Measurements from ENCODE around the gene XPO4. TPM values are rescaled to one million over a fixed set of nuclear protein-coding genes. Genes with fewer than 3 reads are reported as not detected.

The XPO4 gene
- total and polyA plus RNA-seq, 4 donors, result 2.5 to 12.5 (median 7.5) TPM

DNA sequence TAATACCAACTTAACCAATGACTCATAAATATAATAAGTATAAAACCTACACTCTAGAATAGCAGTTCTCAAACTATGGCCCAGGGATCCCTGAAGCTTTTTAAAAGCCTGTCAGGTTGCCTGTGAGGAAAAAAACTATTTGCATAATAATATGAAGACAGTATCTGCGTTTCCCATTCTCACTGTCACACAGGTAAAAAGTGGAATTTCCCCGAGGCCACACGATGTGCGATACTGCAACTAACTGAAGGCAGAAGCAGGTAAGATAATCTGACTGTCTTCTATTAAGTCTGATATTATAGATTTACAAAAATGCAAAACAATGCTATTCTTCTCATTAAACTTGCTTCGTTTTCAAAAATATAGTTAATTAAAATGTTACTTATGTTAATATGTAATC is 76.2 kb downstream of the XPO4 start:
- Histone ChIP-seq H3K36me3 (ENCODE audit: control insufficient read depth in 4 of 4, insufficient read depth in 3 of 4, low read depth in 1 of 4, low read length in 3 of 4) (peaks cover 0 to 5% (median 0%) of the 10 kb centered on the region in 4 donors), H3K27ac (ENCODE audit: low read depth in 1 of 2, low read length in 2 of 2) (no peak overlapping the region), H3K4me1 (ENCODE audit: control insufficient read depth in 4 of 4, insufficient read depth in 4 of 4, low read length in 3 of 4) (no peaks in the 10 kb centered on the region), H3K4me3 (ENCODE audit: low read depth in 1 of 3, low read length in 3 of 3) (no peak overlapping the region), H3K27me3 (ENCODE audit: control insufficient read depth in 4 of 4, insufficient read depth in 4 of 4, low read length in 3 of 4) (no peaks in the 10 kb centered on the region), H3K9me3 (ENCODE audit: control insufficient read depth in 4 of 4, low read length in 3 of 4) (no peaks in the 10 kb centered on the region), H3K9ac (ENCODE audit: low read depth in 1 of 2, low read length in 2 of 2) (no peak overlapping the region)
- WGBS, result 95% methylated on average over 5 of the region's 5 CpGs
- TF ChIP-seq, protein P1, sequence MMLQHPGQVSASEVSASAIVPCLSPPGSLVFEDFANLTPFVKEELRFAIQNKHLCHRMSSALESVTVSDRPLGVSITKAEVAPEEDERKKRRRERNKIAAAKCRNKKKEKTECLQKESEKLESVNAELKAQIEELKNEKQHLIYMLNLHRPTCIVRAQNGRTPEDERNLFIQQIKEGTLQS (IDR thresholded peaks at IDR 0.05), result no peak
- TF ChIP-seq RAD21 (IDR thresholded peaks at IDR 0.05), result no peak
- TF ChIP-seq GABPA (IDR thresholded peaks at IDR 0.05 in 1 of 2, conservative IDR thresholded peaks at IDR 0.05 in 1 of 2), result no peak
- TF ChIP-seq NR2F2 (IDR thresholded peaks at IDR 0.05), result no peak
- TF ChIP-seq EGR1 (IDR thresholded peaks at IDR 0.05; ENCODE audit: low read depth in 2 of 2), result no peak
- TF ChIP-seq, protein P2, sequence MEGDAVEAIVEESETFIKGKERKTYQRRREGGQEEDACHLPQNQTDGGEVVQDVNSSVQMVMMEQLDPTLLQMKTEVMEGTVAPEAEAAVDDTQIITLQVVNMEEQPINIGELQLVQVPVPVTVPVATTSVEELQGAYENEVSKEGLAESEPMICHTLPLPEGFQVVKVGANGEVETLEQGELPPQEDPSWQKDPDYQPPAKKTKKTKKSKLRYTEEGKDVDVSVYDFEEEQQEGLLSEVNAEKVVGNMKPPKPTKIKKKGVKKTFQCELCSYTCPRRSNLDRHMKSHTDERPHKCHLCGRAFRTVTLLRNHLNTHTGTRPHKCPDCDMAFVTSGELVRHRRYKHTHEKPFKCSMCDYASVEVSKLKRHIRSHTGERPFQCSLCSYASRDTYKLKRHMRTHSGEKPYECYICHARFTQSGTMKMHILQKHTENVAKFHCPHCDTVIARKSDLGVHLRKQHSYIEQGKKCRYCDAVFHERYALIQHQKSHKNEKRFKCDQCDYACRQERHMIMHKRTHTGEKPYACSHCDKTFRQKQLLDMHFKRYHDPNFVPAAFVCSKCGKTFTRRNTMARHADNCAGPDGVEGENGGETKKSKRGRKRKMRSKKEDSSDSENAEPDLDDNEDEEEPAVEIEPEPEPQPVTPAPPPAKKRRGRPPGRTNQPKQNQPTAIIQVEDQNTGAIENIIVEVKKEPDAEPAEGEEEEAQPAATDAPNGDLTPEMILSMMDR (IDR thresholded peaks at IDR 0.05; ENCODE audit: low read depth, low read length, missing input control), result no peak
- no peak for DNase-seq (ENCODE audit: low spot score)

DNA sequence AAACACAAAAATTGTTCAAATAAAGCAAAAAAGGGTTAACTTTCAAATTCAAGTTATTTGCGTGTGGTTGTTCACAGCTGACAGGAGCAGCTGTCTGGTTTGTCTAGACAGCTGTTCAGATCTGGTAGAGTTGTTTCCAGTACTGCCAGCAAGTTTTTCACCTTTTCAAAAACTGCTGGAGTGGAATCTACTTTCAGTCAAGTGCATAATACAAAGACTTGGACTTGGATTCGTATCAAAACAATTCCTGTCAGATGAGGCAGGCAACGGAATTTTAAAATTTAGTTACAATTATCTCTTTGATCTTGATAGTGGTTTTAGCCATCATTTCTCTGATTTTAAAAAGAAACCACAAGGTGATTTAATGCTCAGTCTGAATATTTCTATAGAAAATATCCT is 77.1 kb downstream of the XPO4 start:
- TF ChIP-seq RXRA (IDR thresholded peaks at IDR 0.05), result no peak
- Histone ChIP-seq H3K36me3 (ENCODE audit: control insufficient read depth in 4 of 4, insufficient read depth in 3 of 4, low read depth in 1 of 4, low read length in 3 of 4) (peaks cover 0 to 7% (median 0%) of the 10 kb centered on the region in 4 donors), H3K27me3 (ENCODE audit: control insufficient read depth in 4 of 4, insufficient read depth in 4 of 4, low read length in 3 of 4) (no peaks in the 10 kb centered on the region), H3K4me3 (ENCODE audit: low read depth in 1 of 3, low read length in 3 of 3) (no peak overlapping the region), H3K27ac (ENCODE audit: low read depth in 1 of 2, low read length in 2 of 2) (no peak overlapping the region), H3K9ac (ENCODE audit: low read depth in 1 of 2, low read length in 2 of 2) (no peak overlapping the region), H3K9me3 (ENCODE audit: control insufficient read depth in 4 of 4, low read length in 3 of 4) (no peaks in the 10 kb centered on the region), H3K4me1 (ENCODE audit: control insufficient read depth in 4 of 4, insufficient read depth in 4 of 4, low read length in 3 of 4) (no peaks in the 10 kb centered on the region)
- DNase-seq (ENCODE audit: low spot score), result no peak
- WGBS, result 84% methylated on average over 3 of the region's 3 CpGs

DNA sequence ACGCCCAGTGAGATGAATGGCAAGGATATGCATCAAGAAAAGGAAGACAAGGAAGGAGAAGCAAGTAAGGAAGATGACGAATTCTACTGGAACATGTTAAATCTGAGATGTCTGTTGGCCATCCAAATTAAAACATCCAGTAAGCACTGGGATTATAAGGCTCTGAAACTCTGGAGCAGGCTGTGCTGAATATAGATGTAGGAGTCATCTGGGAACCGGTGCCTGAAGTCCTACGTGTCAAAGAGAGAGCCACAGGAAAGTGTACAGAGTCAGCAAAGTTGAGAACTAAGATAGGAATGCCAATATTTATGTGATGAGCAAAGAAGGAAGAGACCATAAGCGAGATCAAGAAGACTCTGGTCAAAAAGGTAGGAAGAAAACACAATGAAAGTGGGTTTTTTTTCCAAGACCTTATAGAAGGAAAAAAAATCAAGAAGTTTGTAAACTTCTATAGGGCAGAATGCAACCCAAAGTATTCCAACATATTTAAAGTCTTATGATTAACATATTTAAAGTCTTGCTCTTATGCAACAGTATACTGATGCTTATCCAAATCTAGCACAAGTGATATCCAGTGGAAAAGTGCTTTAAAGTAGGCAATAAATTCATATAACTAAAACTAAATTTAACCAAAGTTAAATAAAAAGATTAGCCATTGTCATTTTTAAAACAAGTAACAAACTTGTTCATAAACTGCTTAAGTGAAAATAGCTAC is 77.6 kb downstream of the XPO4 start:
- H3K9ac ChIP-seq (ENCODE audit: low read depth in 1 of 2, low read length in 2 of 2), result no peak overlapping the region
- H3K4me3 ChIP-seq (ENCODE audit: low read depth in 1 of 3, low read length in 3 of 3), result no peak overlapping the region
- H3K4me1 ChIP-seq (ENCODE audit: control insufficient read depth in 4 of 4, insufficient read depth in 4 of 4, low read length in 3 of 4), result no peaks in the 10 kb centered on the region
- no peaks in the 10 kb centered on the region for H3K27me3 ChIP-seq (ENCODE audit: control insufficient read depth in 4 of 4, insufficient read depth in 4 of 4, low read length in 3 of 4)
- no peak overlapping the region for H3K27ac ChIP-seq (ENCODE audit: low read depth in 1 of 2, low read length in 2 of 2)
- WGBS, result 95% methylated on average over 5 of the region's 5 CpGs
- H3K9me3 ChIP-seq (ENCODE audit: control insufficient read depth in 4 of 4, low read length in 3 of 4), result no peaks in the 10 kb centered on the region
- TF ChIP-seq EGR1 (IDR thresholded peaks at IDR 0.05; ENCODE audit: low read depth in 2 of 2) (no peak), HNF4G (IDR thresholded peaks at IDR 0.05) (no peak), RAD21 (IDR thresholded peaks at IDR 0.05) (no peak), JUND (IDR thresholded peaks at IDR 0.05) (no peak), FOXA1 (IDR thresholded peaks at IDR 0.05) (no peak), GABPA (IDR thresholded peaks at IDR 0.05 in 1 of 2, conservative IDR thresholded peaks at IDR 0.05 in 1 of 2) (no peak), SP1 (IDR thresholded peaks at IDR 0.05) (no peak), NR2F2 (IDR thresholded peaks at IDR 0.05) (no peak), RXRA (IDR thresholded peaks at IDR 0.05) (no peak)
- TF ChIP-seq, protein P3, sequence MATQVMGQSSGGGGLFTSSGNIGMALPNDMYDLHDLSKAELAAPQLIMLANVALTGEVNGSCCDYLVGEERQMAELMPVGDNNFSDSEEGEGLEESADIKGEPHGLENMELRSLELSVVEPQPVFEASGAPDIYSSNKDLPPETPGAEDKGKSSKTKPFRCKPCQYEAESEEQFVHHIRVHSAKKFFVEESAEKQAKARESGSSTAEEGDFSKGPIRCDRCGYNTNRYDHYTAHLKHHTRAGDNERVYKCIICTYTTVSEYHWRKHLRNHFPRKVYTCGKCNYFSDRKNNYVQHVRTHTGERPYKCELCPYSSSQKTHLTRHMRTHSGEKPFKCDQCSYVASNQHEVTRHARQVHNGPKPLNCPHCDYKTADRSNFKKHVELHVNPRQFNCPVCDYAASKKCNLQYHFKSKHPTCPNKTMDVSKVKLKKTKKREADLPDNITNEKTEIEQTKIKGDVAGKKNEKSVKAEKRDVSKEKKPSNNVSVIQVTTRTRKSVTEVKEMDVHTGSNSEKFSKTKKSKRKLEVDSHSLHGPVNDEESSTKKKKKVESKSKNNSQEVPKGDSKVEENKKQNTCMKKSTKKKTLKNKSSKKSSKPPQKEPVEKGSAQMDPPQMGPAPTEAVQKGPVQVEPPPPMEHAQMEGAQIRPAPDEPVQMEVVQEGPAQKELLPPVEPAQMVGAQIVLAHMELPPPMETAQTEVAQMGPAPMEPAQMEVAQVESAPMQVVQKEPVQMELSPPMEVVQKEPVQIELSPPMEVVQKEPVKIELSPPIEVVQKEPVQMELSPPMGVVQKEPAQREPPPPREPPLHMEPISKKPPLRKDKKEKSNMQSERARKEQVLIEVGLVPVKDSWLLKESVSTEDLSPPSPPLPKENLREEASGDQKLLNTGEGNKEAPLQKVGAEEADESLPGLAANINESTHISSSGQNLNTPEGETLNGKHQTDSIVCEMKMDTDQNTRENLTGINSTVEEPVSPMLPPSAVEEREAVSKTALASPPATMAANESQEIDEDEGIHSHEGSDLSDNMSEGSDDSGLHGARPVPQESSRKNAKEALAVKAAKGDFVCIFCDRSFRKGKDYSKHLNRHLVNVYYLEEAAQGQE (IDR thresholded peaks at IDR 0.05), result no peak
- TF ChIP-seq, protein P1 (IDR thresholded peaks at IDR 0.05), result no peak
- TF ChIP-seq, protein P2 (IDR thresholded peaks at IDR 0.05; ENCODE audit: low read depth, low read length, missing input control), result no peak
- TF ChIP-seq, protein P4, sequence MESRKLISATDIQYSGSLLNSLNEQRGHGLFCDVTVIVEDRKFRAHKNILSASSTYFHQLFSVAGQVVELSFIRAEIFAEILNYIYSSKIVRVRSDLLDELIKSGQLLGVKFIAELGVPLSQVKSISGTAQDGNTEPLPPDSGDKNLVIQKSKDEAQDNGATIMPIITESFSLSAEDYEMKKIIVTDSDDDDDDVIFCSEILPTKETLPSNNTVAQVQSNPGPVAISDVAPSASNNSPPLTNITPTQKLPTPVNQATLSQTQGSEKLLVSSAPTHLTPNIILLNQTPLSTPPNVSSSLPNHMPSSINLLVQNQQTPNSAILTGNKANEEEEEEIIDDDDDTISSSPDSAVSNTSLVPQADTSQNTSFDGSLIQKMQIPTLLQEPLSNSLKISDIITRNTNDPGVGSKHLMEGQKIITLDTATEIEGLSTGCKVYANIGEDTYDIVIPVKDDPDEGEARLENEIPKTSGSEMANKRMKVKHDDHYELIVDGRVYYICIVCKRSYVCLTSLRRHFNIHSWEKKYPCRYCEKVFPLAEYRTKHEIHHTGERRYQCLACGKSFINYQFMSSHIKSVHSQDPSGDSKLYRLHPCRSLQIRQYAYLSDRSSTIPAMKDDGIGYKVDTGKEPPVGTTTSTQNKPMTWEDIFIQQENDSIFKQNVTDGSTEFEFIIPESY (IDR thresholded peaks at IDR 0.05), result no peak
- peaks cover 0 to 7% (median 0%) of the 10 kb centered on the region in 4 donors for H3K36me3 ChIP-seq (ENCODE audit: control insufficient read depth in 4 of 4, insufficient read depth in 3 of 4, low read depth in 1 of 4, low read length in 3 of 4)
- no peak for DNase-seq (ENCODE audit: low spot score)
